ENCODE results near the gene NSFL1C.

NSFL1C gene

GRCh38 chr20:1460275-1460674 is 6.4 kb downstream of the NSFL1C start:
- DNase-seq (ENCODE audit: low read depth, low spot score) = no peak

GRCh38 chr20:1457992-1458391 is 8.7 kb downstream of the NSFL1C start:
- DNase-seq (ENCODE audit: low read depth, low spot score) = no peak

DNA sequence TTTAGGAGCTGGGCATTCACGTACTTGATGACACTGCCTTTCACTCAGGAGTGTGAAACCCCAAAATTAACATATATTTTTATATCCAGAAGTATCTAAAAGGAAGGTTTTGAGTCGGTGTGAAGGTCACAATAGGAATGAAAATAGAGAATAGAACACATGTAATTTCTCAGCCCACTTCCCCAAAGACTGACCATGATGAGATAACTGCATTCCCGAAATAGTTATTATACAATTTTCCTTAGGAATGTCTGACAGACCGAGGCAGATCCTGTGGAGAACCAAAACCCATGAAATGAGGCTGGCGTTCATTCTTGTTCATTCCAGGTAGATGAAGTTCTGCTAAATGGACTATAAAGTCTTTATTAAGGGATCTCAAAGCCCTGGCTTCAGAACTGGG is 10.3 kb downstream of the NSFL1C start:
- no peak for DNase-seq (ENCODE audit: low read depth, low spot score)

DNA sequence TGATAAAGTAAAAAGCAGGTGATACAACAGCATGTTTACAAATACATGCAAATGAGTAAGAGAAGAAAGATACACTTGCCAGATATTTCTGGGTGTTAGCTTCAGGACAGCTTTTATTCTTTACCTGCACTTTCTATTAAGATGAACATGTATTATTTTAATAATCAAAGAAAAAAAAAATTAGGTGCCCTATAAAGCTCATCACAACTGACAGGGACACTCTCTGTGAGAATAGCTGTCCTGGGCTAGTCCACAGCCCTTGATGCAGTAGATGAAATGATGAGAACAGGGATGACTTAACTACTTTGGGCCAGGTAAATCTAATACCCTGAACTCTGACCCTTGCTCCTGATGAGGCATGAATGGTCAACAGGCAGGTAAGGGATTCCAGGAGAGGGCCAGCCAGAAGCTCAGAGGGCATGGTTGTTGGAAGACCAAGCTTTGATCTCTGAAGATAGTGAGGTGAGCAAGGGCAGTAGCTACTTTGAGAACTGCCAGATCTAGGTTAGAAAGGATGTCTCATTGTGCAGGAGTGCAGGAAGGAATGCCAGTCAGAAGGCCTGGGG is 15.6 kb downstream of the NSFL1C start:
- no peak for DNase-seq (ENCODE audit: low read depth, low spot score)

- DNase-seq (ENCODE audit: low read depth, low spot score) = no peak
Observed at GRCh38 chr20:1449370-1449769, 17.3 kb downstream of the NSFL1C start.

DNA sequence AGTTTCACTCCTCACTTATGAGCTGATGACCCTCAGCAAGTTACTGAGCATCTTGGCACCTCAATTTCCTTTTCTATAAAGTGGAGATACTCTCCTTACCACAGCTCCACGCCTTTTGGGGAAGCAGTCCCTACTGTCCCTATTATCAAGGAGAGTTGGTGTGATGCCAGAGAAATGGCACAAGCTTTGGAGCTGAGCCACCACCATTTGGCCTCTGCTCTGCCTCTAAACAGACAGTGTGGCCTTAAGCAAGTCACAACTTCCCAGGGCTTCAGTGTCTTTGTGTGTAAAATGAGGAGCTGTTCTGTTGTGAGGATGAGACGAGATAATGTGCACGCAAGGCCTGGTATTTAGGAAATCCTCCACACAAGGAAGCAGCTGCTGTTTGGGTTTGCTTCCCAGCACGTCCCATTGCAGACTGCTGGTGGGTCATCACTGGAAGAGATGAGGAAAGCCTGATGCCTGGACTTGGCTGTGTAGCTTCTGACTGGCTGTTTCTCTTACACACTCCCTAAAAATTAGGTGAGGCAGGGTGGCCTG is 18.5 kb downstream of the NSFL1C start:
- DNase-seq (ENCODE audit: low read depth, low spot score) = no peak

GRCh38 chr20:1446536-1446935 is 20.1 kb downstream of the NSFL1C start:
- no peak for DNase-seq (ENCODE audit: low read depth, low spot score)

GRCh38 chr20:1443085-1443484 is 23.6 kb downstream of the NSFL1C start:
- no peak for DNase-seq (ENCODE audit: low read depth, low spot score)

GRCh38 chr20:1442304-1442703 is 24.3 kb downstream of the NSFL1C start:
- no peak for DNase-seq (ENCODE audit: low read depth, low spot score)

GRCh38 chr20:1441133-1441532 is 25.5 kb downstream of the NSFL1C start:
- DNase-seq (ENCODE audit: low read depth, low spot score) = no peak

GRCh38 chr20:1440024-1440423 is 26.6 kb downstream of the NSFL1C start:
- peak; percentile 45 for DNase-seq (ENCODE audit: low read depth, low spot score)

DNA sequence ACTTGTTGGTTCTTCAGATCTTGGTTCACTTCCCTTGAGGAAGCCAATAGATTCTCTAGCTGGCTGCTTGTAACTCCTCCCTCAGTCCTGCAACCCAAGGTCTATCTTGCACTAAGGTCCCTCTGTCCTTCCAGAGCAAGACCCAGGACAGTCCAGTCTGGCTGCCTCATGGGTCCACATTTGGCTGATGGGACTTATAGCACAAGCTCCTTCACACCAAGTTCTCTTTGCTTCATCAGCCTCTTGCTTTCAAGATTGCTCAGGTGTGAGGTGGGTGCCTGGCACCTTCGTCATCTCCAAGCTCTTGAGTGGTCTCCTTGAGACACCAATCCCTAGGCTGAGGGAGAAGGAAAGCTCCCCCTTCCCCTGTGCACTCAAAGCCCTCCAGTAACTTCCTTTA is 28.3 kb downstream of the NSFL1C start:
- no peak for DNase-seq (ENCODE audit: low read depth, low spot score)

GRCh38 chr20:1437235-1437904 is 29.3 kb downstream of the NSFL1C start:
- no peak for DNase-seq (ENCODE audit: low read depth, low spot score)

DNA sequence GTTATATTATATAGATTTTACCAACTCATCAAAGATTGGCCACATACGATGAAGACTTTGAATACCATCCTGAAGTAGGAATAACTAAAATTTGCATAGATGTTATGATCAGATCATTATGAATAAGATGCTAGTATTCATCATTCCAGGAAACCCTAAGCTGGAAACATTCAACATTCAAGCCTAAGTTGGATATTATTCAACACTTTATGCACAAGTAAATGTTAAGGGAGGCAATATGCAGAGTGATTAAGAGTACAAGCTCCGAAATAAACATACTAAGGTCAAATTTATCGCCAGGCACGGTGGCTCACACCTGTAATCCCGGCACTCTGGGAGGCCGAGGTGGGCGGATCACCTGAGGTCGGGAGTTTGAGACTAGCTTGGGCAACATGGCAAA is 30.4 kb downstream of the NSFL1C start:
- DNase-seq (ENCODE audit: low read depth, low spot score) = no peak

- no peak for DNase-seq (ENCODE audit: low read depth, low spot score)
Observed at GRCh38 chr20:1435337-1435699, 31.3 kb downstream of the NSFL1C start.

DNA sequence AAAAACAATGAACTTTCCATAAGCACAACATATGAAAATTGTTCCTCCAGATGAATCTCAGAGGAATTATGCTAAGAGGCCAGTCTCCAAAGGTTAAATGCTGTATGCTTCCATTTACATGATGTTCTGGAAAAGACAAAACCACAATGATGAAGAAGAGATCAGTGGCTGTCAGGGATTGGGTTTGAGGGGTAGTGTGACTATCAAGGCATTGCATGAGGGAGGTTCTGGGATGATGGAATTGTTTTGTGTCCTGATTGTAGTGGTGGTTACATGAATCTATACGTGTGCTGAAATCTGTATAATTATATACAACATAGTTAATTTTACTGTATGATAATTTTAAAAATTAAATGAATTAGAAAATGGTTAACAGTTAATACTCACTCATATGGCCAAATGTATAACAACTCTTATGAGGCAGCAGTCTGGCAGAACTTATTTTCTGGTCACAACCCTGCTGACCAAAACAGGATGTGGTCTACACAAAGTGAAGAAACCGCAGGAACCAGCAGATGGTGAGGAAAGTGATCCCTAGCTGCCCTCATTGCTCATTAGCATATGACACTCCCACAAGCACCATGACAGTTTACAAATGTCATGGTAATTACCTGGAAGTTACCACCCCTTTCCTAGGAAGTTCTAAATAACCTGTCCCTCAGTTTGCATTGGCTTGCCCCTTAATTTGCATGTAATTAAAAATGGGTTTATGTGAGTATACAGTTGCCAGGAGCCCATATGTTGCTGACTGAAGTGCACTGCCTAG is 31.9 kb downstream of the NSFL1C start:
- no peak for DNase-seq (ENCODE audit: low read depth, low spot score)

GRCh38 chr20:1431158-1431557 is 35.5 kb downstream of the NSFL1C start:
- no peak for DNase-seq (ENCODE audit: low read depth, low spot score)

GRCh38 chr20:1430004-1430451 is 36.6 kb downstream of the NSFL1C start:
- no peak for DNase-seq (ENCODE audit: low read depth, low spot score)

GRCh38 chr20:1429143-1429728 is 37.4 kb downstream of the NSFL1C start:
- DNase-seq (ENCODE audit: low read depth, low spot score) = no peak

GRCh38 chr20:1427457-1428054 is 39.1 kb downstream of the NSFL1C start:
- peak; percentile 75 for DNase-seq (ENCODE audit: low read depth, low spot score)

DNA sequence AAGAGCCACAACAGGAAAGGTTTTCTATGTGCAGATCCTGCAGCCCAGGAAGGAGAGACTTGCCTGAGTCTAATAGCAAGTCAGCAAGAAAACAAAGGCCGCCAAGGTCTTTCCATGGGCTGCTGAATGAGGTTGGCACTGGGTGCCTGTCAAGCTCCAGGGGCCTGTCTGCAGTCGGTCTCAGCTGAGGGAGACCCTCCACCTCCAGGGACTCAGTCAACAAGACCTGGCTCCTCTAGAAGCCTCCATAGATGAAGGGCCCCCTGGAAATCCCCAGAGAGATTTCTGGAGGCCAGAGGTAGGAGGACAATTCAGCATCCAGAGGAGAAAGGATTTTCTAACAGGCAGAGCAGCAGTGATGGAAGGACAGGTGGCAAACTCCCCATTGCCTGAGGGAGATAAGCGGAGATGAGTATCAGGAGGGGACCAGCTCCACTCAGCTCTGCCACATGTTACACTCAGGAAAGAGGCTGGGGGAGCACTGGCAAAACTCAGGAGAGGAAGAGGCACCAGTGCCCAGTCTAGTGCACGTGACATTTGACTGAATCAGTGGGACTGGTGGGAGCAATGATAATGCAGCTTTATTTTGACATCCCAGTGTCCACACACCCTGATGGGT is 40.3 kb downstream of the NSFL1C start:
- DNase-seq (ENCODE audit: low read depth, low spot score) = no peak

Measured in iPS DF 19.7 (cell line).